ENCODE measurements around the gene LONP1. TPM values are rescaled to one million over a fixed set of nuclear protein-coding genes. Genes with fewer than 3 reads are reported as not detected.

The LONP1 gene
- total and polyA plus RNA-seq, 2 of the 8 experiments (the other 6 are each of a cell fraction or from before 2014, with no cell fraction given): 98.1 to 117 TPM

DNA sequence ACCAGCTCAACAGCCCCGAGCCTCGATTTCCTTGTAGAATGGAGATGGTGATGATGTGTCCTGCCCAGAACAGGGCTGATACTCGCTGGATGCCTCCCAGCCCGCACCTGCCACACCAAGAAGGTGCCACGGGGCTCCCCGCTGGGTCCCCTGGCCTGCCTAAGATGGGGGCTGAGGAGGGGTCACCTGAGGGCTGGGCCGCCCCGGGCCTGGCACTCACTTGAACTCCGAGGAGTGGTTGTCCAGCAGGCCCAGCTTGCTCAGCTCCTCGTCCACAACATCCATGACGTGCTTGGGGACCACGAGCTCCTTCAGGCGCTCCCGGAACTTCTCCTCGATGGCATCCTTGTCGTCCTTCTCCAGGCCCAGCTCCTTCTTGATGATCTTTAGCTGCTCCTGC is 14.4 kb downstream of the LONP1 start:
- TF ChIP-seq CBX5 (IDR thresholded peaks at IDR 0.05; ENCODE audit: low read depth, low read length): no peak
- TF ChIP-seq RAD21 (IDR thresholded peaks at IDR 0.05 in 1 of 2, conservative IDR thresholded peaks at IDR 0.05 in 1 of 2; ENCODE audit: low read depth in 2 of 2, low read length in 2 of 2): no peak
- TF ChIP-seq JUND (IDR thresholded peaks at IDR 0.05; ENCODE audit: low read length): no peak
- no peak for TF ChIP-seq CTBP2 (IDR thresholded peaks at IDR 0.05; ENCODE audit: borderline replicate concordance, insufficient read depth, insufficient read length, low read length)
- TF ChIP-seq RNF2 (IDR thresholded peaks at IDR 0.05; ENCODE audit: borderline replicate concordance, low read depth, low read length, missing control alignments, poor library complexity, severe bottlenecking): no peak
- TF ChIP-seq RXRA (IDR thresholded peaks at IDR 0.05; ENCODE audit: insufficient read depth, low read depth, low read length): no peak
- no peak overlapping the region for H3K23ac ChIP-seq (ENCODE audit: insufficient read length)
- H2BK15ac ChIP-seq (ENCODE audit: low read length): no peak overlapping the region
- CTCF ChIA-PET (ENCODE audit: partially characterized antibody): interaction anchor here (0.7 to 5.4 kb wide), 4 partner anchors 15 to 89 kb away, joined by 3 to 23 read pairs (median 5); partner anchors contain the start of gene RPL36
- peaks cover 0 to 9% of the 10 kb centered on the region in 2 experiments; a peak in 1 of 4 replicates for H3K9me3 ChIP-seq (ENCODE audit: insufficient read depth in 2 of 2, low read depth in 1 of 2, low read length in 1 of 2)
- no peak overlapping the region for H3K14ac ChIP-seq (ENCODE audit: insufficient read length)
- no peaks in the 10 kb centered on the region for H3K79me2 ChIP-seq (ENCODE audit: control insufficient read depth in 1 of 2, insufficient read depth in 2 of 2, low read length in 2 of 2)
- H3K4me2 ChIP-seq (ENCODE audit: insufficient read depth in 1 of 2, low read depth in 2 of 2, low read length in 2 of 2): no peak overlapping the region
- WGBS, 2 experiments (ENCODE audit: extremely low coverage in 1 of 2, insufficient coverage in 1 of 2, insufficient read length in 1 of 2, insufficient replicate concordance in 2 of 2, low coverage in 1 of 2, low lambda C conversion rate in 2 of 2, missing lambda C conversion rate in 1 of 2): 91% methylated on average over 16 of the region's 16 CpGs; no CpG with 5 or more reads in 1 of the 2 experiments
- no peak overlapping the region for H2AFZ ChIP-seq (ENCODE audit: low read length)
- H3K56ac ChIP-seq (replicated peaks; ENCODE audit: insufficient read length, low read depth, low read length): no peak overlapping the region
- H4K91ac ChIP-seq (replicated peaks; ENCODE audit: insufficient read length, low read length): no peak overlapping the region
- no peak overlapping the region for H4K5ac ChIP-seq (ENCODE audit: insufficient read length, low read depth, low read length)
- no peak overlapping the region for H3K27ac ChIP-seq (ENCODE audit: low read depth, low read length)
- no peaks in the 10 kb centered on the region; the same call in 1 of the 2 replicates for H3K79me1 ChIP-seq (ENCODE audit: low read depth, low read length)
- no peaks in the 10 kb centered on the region for H3K23me2 ChIP-seq (ENCODE audit: low read depth, low read length)
- POLR2A ChIA-PET (ENCODE audit: partially characterized antibody): interaction anchor here (1.8 to 22.4 kb wide), 4 partner anchors 8 to 15 kb away, joined by 6 to 620 read pairs (median 34); partner anchors contain the start of genes CATSPERD, LONP1 and RPL36
- H3K4me1 ChIP-seq (replicated peaks in 1 of 4; ENCODE audit: control insufficient read depth in 3 of 4, insufficient read depth in 4 of 4, low read length in 3 of 4): no peaks in the 10 kb centered on the region
- no peak overlapping the region for H2BK12ac ChIP-seq (ENCODE audit: low read depth, low read length)
- no peak overlapping the region for H3K4ac ChIP-seq (replicated peaks; ENCODE audit: insufficient read length, low read depth, low read length)
- no peak overlapping the region for H3K4me3 ChIP-seq (ENCODE audit: extremely low read depth in 1 of 4, insufficient read depth in 2 of 4, low read depth in 3 of 4, low read length in 4 of 4)
- DNase-seq (ENCODE audit: low read depth in 1 of 2, low spot score in 2 of 2) (no peak), FAIRE-seq (no peak)
- H3K27me3 ChIP-seq (replicated peaks in 1 of 4; ENCODE audit: control insufficient read depth in 3 of 4, extremely low read depth in 1 of 4, insufficient read depth in 3 of 4, low read length in 3 of 4): no peaks in the 10 kb centered on the region
- H3K9ac ChIP-seq (replicated peaks in 1 of 4; ENCODE audit: extremely low read depth in 1 of 4, low read depth in 3 of 4, low read length in 3 of 4): no peak overlapping the region
- H3K36me3 ChIP-seq (ENCODE audit: control insufficient read depth in 2 of 4, insufficient read depth in 4 of 4, low read length in 3 of 4): peaks cover 35 to 76% (median 62%) of the 10 kb centered on the region in 4 experiments
- H2BK120ac ChIP-seq (replicated peaks; ENCODE audit: low read depth, low read length): no peak overlapping the region
- no peak overlapping the region; the same call in 1 of the 2 replicates for H4K8ac ChIP-seq (ENCODE audit: extremely low read depth, insufficient read depth, low read length)
- no peak overlapping the region for H3K18ac ChIP-seq (ENCODE audit: extremely low read depth, low read length)
- no peak overlapping the region for H2BK5ac ChIP-seq (ENCODE audit: low read depth, low read length)
- H2BK20ac ChIP-seq (ENCODE audit: low read length): no peak overlapping the region
- peaks cover 5 to 9% of the 10 kb centered on the region in 2 experiments for H4K20me1 ChIP-seq (replicated peaks in 1 of 2; ENCODE audit: control insufficient read depth in 1 of 2, insufficient read depth in 2 of 2, low read length in 2 of 2)
- H2AK5ac ChIP-seq (ENCODE audit: low read depth, low read length): no peak overlapping the region

All from H1 (cell line).